T follicular helper cell (primary cell): ENCODE measurements around the gene LRRC74B.
"Not testable (repeated sequence)": the region's sequence is repeated elsewhere in the genome, so short reads cannot be mapped to it uniquely, and the experiment has no call there.

Experiments
- DNase-seq: peaks from one replicate; pipeline ENCODE4 v3.0.0-alpha.2; 2020; ENCODE audit warnings: low read depth

Gene LRRC74B

GRCh38 chr22:21054714-21055563, 9.2 kb downstream of the LRRC74B start:
- no peak for DNase-seq

GRCh38 chr22:21055564-21055834, 9.8 kb downstream of the LRRC74B start:
- no peak for DNase-seq

GRCh38 chr22:21055880-21056319, 10.2 kb downstream of the LRRC74B start:
- DNase-seq = no peak

DNA sequence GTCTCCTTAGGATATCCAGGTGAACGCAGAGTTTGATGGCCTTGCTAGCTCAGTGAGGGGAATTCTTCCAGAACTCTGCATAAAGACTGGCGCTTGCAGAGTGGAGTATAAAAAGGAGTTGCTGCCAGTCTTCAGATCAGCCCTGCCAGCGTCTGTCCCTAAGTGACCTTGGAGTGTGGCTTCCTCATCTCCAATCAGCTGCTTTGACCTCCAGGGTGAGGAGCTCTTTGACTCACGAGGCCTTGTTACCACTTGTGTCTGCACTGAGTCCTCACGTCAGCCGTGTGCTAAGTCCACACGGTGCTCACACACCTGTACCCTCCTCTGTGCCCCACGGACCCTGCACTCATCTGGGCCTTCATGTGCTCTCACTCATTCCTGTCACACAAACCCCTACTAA, 14.6 kb downstream of the LRRC74B start:
- not testable (repeated sequence) for DNase-seq

GRCh38 chr22:21061660-21062321, 16.0 kb downstream of the LRRC74B start:
- DNase-seq = not testable (repeated sequence)

GRCh38 chr22:21064425-21064824, 18.7 kb downstream of the LRRC74B start:
- DNase-seq = not testable (repeated sequence)

DNA sequence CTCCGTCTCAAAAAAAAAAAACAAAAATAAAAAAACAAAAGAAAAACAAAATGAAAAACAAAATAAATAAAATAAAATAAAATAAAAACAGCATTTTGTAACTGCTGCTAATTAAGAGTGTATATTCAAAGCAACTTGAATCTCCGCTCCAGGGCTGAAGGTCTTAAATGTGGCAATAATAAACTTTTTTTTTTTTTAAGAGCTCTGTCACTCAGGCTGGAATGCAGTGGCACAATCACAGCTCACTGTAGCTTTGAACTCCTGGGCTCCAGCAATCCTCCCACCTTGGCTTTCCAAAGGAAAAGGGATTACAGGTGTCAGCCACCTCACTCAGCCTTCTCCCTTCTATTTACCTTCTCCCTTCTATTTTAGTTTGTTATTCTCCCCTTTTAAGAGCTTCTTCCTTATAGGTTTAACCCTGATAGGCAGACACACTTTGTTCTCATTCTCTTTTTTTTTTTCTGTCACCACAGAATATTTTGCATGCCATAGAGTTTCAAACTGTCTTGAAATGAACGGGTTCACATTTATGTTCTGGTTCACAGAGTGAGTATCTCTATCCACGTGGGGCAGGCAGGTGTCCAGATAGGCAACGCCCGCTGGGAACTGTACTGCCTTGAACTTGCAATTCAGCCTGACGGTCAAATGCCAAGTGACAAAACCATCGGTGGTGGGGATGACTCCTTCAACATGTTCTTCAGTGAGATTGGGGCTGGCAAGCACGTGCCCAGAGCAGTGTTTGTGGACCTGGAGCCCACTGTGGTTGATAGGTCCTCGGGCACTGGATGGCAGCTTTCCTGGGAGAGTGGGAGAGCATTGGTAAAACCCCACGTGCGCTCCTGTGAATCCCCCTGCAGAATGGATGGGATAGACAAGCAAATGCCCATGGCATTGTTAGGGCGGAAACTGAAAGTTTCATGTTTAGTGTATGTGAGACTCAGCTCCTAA, 19.4 kb downstream of the LRRC74B start:
- no peak for DNase-seq

- no peak for DNase-seq
Measured at GRCh38 chr22:21067075-21067900, 21.5 kb downstream of the LRRC74B start.

- DNase-seq = no peak
Measured at GRCh38 chr22:21067901-21068680, 22.3 kb downstream of the LRRC74B start.

- DNase-seq = no peak
Measured at GRCh38 chr22:21068681-21069276, 23.0 kb downstream of the LRRC74B start.

GRCh38 chr22:21069375-21069774, 23.6 kb downstream of the LRRC74B start:
- DNase-seq = no peak

DNA sequence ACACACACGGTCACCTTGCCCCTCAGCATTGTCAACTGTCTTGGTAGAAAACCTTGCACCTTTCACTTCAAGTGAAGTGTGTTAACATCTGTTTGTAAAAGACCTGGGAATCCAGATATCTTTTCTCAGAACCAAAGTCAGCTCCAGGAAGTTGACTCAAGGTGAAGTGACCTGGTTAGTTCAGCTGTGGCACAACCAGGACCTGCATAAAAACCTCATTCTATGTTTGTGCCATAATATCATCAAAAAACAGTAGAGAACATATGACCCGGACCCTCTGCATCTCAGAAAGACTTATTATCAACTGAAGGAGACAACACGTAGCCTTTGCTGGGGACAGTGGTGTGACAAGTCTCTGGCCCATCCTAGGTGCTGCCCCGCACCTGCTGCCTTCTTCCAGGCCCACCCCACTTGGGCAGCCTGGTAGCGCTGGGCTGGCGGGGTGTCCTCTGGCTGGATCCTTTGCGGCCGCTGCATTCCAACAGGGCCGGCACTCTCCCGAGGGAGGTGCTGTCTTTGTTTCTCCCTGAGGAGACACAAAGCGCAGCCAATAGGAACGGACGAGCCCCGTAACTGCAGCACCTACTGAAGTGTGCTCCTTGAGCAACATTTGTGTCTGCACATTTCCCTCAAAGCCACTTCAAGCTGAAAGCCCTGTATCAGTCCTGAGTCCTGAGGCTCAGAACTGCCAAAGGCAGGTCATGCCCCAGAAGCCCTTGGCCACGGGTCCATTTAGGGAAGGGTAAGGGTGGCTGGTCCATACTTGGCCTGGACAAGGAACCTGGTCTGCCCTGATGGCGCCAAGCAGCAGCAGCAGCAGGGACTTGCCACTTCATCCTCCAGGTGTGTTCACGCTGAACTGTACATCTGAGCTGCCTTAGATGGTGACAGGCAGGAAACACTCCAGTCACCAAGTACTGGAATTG, 25.2 kb downstream of the LRRC74B start:
- no peak for DNase-seq

DNA sequence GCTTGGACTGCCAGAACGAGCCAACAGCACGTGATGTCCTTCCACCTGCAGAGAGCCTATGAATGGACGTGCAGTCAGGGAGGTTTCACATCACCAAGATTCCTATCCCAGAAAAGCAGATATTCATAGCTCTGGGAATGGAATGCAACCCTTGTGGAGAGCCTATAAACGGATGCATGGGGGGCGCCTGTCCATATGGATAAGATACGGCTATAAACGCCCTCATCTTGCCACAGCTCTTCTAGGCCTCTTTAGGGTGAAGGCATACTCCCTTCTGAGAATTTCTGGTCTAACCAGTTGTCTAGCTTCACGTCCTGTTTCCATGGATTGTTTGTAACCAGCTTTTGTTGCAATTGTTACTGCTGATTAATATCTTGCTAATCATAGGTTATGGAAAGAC, 26.1 kb downstream of the LRRC74B start:
- DNase-seq = not testable (repeated sequence)

- no peak for DNase-seq
Measured at GRCh38 chr22:21073023-21073422, 27.3 kb downstream of the LRRC74B start.

GRCh38 chr22:21073482-21073881, 27.7 kb downstream of the LRRC74B start:
- DNase-seq = no peak

- DNase-seq = no peak
Measured at GRCh38 chr22:21074102-21074715, 28.5 kb downstream of the LRRC74B start.

DNA sequence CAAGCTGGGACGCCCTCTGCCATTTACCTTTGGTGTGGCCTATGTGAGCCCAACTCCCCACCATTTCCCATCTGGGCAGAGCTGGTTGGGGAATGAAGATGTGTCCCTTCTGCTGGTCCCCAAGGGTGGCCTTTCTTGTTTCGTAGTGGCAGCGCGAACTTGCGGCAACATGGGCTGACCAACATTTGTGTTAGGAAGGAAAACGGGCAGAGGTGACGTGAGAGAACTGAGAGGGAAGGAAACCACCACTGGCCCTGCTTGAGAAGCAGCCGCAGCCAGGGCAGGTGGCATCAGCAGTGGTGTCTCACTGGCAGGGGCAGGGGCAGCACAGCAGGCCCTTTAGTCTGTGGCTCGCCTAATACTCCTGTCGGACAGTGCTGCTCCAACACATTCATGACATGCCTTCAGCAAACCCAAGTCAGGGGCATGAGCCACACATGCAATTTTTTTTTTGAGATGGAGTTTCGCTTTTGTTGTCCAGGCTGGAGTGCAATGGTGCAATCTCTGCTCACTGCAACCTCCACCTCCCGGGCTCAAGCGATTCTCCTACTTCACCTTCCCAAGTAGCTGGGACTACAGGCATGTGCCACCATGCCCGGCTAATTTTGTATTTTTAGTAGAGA, 29.9 kb downstream of the LRRC74B start:
- DNase-seq = no peak

GRCh38 chr22:21076912-21077625, 31.3 kb downstream of the LRRC74B start:
- DNase-seq = no peak
